GM12891 (cell line): Measurements from ENCODE around the gene PTBP2.
A peak's percentile ranks its signal among the peaks of the same experiment; 100 is the strongest.
"Not testable (repeated sequence)": the region's sequence is repeated elsewhere in the genome, so short reads cannot be mapped to it uniquely, and the experiment has no call there.

Experiments
- DNase-seq: peaks from one replicate; pipeline ENCODE4 v3.0.0; 2011; ENCODE audit warnings: low spot score; ENCODE audit not compliant: insufficient read length
- FAIRE-seq: peaks from 2 replicates; lab custom pipeline; 2011; peaks lifted over from hg19 to GRCh38; lab: Jason Lieb, UNC
- PAX5 ChIP-seq: IDR thresholded peaks from 2 replicates; pipeline ENCODE4 v1.6.1; 2011; ENCODE audit warnings: low read length, moderate library complexity, mild to moderate bottlenecking; ENCODE audit not compliant: insufficient read depth, severe bottlenecking
- POLR2A ChIP-seq: IDR thresholded peaks from 2 replicates; pipeline ENCODE4 v1.6.1; 2011; ENCODE audit warnings: low read depth, low read length, control low read depth
- POLR2AphosphoS5 ChIP-seq: IDR thresholded peaks from 2 replicates; pipeline ENCODE4 v1.6.1; 2011; ENCODE audit warnings: low read depth, low read length, control low read depth
- POU2F2 ChIP-seq: IDR thresholded peaks from 2 replicates; pipeline ENCODE4 v1.6.1; 2011; ENCODE audit warnings: low read depth, mild to moderate bottlenecking, control low read depth, low read length, moderate library complexity
- SPI1 ChIP-seq: IDR thresholded peaks from 2 replicates; pipeline ENCODE4 v1.6.1; 2011; ENCODE audit warnings: low read depth, low read length, control low read depth
- TAF1 ChIP-seq: IDR thresholded peaks from 2 replicates; pipeline ENCODE4 v1.6.1; 2011; ENCODE audit warnings: low read depth, low read length, control low read depth

PTBP2 gene

GRCh38 chr1:96730574-96731298 is 9.2 kb downstream of the PTBP2 start:
- TF ChIP-seq POU2F2 (no peak), POLR2AphosphoS5 (no peak), PAX5 (no peak), POLR2A (no peak), TAF1 (no peak), SPI1 (no peak)
- FAIRE-seq (no peak), DNase-seq (no peak)

GRCh38 chr1:96741335-96741734 is 19.8 kb downstream of the PTBP2 start:
- no peak for FAIRE-seq
- no peak for TF ChIP-seq TAF1
- TF ChIP-seq POLR2AphosphoS5: no peak
- no peak for TF ChIP-seq POLR2A
- TF ChIP-seq SPI1: no peak
- no peak for TF ChIP-seq PAX5
- TF ChIP-seq POU2F2: no peak

GRCh38 chr1:96746440-96747420 is 25.1 kb downstream of the PTBP2 start:
- DNase-seq (no peak), FAIRE-seq (no peak)
- TF ChIP-seq POLR2A (no peak), TAF1 (no peak), PAX5 (no peak), SPI1 (no peak), POU2F2 (no peak), POLR2AphosphoS5 (no peak)

More at GRCh38 chr1:96741335-96741734, 19.8 kb downstream of the PTBP2 start:
- no peak for DNase-seq

DNA sequence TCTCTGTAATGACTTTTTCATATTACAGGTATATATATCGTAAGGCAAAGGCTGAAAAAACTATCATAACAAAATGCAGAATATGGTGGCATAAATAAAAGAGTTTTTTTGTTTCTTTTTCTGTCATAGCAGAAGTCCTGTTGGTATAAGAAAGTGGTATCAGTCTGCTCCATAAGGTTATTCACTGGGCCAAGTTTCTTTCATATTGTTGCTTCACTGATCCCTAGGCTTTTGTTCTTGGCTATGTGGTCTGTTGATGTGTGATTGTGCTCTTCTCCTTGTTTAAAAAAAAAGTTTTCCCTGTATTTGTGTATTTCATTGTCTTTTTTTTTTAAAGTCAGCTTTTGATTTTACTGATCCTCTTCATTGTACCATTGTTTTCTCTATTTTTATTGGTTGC is 26.0 kb downstream of the PTBP2 start:
- TF ChIP-seq SPI1: no peak
- no peak for TF ChIP-seq POLR2A
- TF ChIP-seq PAX5: no peak
- TF ChIP-seq TAF1: no peak
- TF ChIP-seq POU2F2: no peak
- TF ChIP-seq POLR2AphosphoS5: no peak
- no peak for FAIRE-seq
- no peak for DNase-seq

DNA sequence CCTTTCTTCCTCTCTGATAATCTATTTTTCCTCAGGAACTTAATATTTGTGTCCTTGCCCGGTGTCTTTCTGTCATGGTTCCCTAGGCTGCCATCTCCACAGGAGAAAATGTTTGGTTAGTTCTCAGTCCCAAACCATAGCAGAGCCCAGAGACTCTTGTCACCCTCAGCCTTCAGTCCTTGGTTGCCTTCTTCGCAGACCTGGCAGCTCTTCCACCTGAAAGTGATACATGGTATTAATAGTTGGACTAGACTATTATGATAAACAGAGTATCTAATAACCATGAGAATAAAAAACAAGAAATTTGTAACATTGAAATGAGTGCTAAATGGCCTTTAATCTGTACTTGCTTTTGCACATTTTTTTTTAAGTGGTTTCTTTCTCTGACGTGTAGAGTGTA is 26.5 kb downstream of the PTBP2 start:
- no peak for TF ChIP-seq PAX5
- TF ChIP-seq TAF1: no peak
- no peak for TF ChIP-seq SPI1
- TF ChIP-seq POLR2AphosphoS5: no peak
- no peak for TF ChIP-seq POU2F2
- TF ChIP-seq POLR2A: no peak
- no peak for DNase-seq
- no peak for FAIRE-seq

GRCh38 chr1:96749618-96750017 is 28.0 kb downstream of the PTBP2 start:
- no peak for FAIRE-seq
- DNase-seq: no peak

DNA sequence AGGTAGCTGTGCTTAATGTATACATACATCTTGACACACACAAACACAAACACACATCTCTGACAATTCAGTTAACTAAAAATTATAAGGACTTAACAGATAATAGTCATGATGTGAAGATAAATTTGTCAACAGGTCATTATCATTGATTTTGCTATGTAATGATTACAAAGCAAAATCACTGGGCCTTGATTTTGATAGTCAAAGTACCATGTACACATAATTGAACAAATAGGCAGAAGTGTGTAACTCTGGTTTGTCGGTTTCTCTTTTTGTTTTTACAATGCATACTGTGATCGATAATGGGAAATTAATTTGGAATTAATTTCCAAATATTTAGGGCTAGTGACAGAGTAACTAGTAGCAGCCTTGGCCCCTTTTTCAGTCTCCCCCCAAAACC is 30.8 kb downstream of the PTBP2 start:
- TF ChIP-seq POLR2A: no peak
- TF ChIP-seq POU2F2: no peak
- TF ChIP-seq POLR2AphosphoS5: no peak
- no peak for TF ChIP-seq TAF1
- TF ChIP-seq PAX5: no peak
- no peak for TF ChIP-seq SPI1
- no peak for FAIRE-seq
- no peak for DNase-seq

More at GRCh38 chr1:96749618-96750017, 28.0 kb downstream of the PTBP2 start:
- TF ChIP-seq SPI1 (no peak), PAX5 (no peak), POLR2A (no peak), POLR2AphosphoS5 (no peak), TAF1 (no peak), POU2F2 (no peak)

- FAIRE-seq: peak; percentile 9
- no peak for TF ChIP-seq PAX5
- TF ChIP-seq SPI1: no peak
- no peak for TF ChIP-seq POLR2AphosphoS5
- TF ChIP-seq TAF1: no peak
- TF ChIP-seq POU2F2: no peak
- no peak for TF ChIP-seq POLR2A
These were observed 35.2 kb downstream of the PTBP2 start for GRCh38 chr1:96756789-96757188.

GRCh38 chr1:96762586-96762985 is 41.0 kb downstream of the PTBP2 start:
- not testable (repeated sequence) for DNase-seq, FAIRE-seq

More at GRCh38 chr1:96756789-96757188, 35.2 kb downstream of the PTBP2 start:
- no peak for DNase-seq
